OCI-LY3 (cell line): ENCODE results near the gene SH2D3C.

Experiments
- EZH2phosphoT487 ChIP-seq: fragments of 200-600 bp; shearing (Covaris generic); IDR thresholded peaks from 2 replicates; pipeline ENCODE4 v1.6.1; 2018; ENCODE audit warnings: antibody characterized with exemption, mixed run types, low read depth
- TF ChIP-seq, protein P1 (sequence below): fragments of 200-600, 300-600 bp; sonication (generic); IDR thresholded peaks from 2 replicates; pipeline ENCODE4 v1.5.1; 2014; ENCODE audit warnings: antibody characterized with exemption, low read length, low read depth

DNA sequence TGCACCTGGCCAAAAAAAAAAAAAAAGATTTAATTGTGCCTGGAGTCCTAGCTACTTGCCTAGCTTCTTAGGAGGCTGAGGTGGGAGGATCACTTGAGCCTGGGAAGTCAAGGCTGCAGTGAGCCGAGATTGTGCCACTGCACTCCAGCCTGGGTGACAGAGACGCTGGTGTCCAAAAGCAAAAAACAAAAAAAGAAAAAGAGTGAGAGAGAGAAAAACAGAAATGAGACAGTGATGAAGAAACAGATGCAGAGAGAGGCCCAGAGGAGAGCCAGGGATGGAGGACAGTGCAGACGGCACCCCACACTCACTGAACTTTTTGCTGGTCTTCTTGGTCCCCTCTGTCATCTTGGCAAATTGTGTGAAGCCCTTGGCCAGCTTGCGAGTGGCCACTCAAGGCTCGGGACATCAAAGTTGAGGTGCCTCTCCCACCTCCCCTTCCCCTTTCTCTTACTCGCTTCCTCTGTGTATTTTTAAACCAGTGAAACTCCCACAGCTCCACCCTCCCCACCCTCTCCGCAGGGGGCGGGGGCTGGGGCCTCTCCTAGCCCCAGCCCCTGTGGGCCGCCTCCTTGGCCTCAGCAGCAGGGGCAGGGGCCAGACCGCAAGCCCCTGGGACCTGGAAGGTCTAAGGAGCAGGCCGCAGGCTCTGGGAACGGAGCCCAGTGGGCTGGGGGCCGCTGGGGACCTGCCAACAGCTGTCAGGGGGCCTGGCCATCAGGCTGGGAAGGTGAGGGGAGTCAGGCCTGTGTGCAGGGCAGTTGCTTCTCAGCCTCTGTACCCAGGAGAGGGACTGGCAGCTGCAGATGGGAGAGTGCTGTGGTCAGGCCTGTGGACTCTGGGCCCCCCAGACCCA lies at the start of gene SH2D3C:
- TF ChIP-seq, protein P1, sequence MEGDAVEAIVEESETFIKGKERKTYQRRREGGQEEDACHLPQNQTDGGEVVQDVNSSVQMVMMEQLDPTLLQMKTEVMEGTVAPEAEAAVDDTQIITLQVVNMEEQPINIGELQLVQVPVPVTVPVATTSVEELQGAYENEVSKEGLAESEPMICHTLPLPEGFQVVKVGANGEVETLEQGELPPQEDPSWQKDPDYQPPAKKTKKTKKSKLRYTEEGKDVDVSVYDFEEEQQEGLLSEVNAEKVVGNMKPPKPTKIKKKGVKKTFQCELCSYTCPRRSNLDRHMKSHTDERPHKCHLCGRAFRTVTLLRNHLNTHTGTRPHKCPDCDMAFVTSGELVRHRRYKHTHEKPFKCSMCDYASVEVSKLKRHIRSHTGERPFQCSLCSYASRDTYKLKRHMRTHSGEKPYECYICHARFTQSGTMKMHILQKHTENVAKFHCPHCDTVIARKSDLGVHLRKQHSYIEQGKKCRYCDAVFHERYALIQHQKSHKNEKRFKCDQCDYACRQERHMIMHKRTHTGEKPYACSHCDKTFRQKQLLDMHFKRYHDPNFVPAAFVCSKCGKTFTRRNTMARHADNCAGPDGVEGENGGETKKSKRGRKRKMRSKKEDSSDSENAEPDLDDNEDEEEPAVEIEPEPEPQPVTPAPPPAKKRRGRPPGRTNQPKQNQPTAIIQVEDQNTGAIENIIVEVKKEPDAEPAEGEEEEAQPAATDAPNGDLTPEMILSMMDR = no peak
- TF ChIP-seq EZH2phosphoT487 = no peak
